Right lobe of liver (tissue), 4 donors: ENCODE measurements around the gene OR56A5.

Source experiments
- POLR2A ChIP-seq: fragments of 450-650 bp; IDR thresholded peaks from one replicate; pipeline ENCODE4 v1.6.1; 2017; ENCODE audit warnings: antibody characterized with exemption, mild to moderate bottlenecking
- TF ChIP-seq, protein P1 (sequence below), 4 donors: fragments of 200-600 bp in 3 of 4; fragments of 450-650 bp in 1 of 4; IDR thresholded peaks; one replicate each; pipeline versions ENCODE4 v1.5.1 to v1.8.0; 2016 to 2022; ENCODE audit warnings: antibody characterized with exemption in 4 of 4, mild to moderate bottlenecking in 2 of 4
- donor health status: DM: no; HTN: no; CAD: no.
- donor health status: DM: no; HTN: no; CAD: no.
- donor health status: DM: no; HTN: yes; CAD: no.

DNA sequence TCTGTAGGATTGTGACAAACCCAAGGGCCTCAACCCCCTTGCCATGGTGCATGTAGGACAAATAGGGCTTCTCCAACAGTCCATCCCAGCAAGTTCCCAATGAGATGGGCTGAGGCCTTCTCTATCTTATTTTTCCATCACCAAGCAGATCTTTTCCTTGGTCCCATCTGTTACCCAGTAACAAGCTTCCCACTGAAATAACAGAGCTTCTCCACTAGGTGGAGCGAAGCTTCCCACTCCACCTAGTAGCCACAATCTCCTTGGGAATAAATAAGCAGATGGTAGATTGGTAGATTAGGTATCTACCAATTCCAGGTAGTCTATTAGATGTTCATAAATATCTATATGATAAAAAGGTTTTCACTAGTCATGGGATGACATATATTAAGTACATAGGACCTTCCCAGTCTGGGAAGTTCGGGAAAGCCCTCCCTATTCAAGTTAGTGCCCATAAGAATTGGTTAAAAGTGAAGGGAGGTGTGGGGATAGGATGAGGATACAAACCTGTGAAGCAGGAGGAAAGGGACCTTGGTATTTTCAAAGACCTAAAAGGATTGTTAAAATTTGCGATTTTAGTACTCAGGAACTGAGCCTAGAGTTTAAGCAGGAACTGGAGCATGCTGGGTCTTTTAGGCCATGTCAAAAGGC lies 24.4 kb upstream of the OR56A5 start:
- TF ChIP-seq, protein P1, sequence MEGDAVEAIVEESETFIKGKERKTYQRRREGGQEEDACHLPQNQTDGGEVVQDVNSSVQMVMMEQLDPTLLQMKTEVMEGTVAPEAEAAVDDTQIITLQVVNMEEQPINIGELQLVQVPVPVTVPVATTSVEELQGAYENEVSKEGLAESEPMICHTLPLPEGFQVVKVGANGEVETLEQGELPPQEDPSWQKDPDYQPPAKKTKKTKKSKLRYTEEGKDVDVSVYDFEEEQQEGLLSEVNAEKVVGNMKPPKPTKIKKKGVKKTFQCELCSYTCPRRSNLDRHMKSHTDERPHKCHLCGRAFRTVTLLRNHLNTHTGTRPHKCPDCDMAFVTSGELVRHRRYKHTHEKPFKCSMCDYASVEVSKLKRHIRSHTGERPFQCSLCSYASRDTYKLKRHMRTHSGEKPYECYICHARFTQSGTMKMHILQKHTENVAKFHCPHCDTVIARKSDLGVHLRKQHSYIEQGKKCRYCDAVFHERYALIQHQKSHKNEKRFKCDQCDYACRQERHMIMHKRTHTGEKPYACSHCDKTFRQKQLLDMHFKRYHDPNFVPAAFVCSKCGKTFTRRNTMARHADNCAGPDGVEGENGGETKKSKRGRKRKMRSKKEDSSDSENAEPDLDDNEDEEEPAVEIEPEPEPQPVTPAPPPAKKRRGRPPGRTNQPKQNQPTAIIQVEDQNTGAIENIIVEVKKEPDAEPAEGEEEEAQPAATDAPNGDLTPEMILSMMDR (IDR thresholded peaks at IDR 0.05) = peak; percentile 43 to 60 (median 52)
- no peak for TF ChIP-seq POLR2A
